Activated CD8-positive, alpha-beta T cell treated with anti-CD3 and anti-CD28 coated beads, Interleukin-2, amount 10 ng/mL, durations not matched to agents 7 days and 5 days (primary cell): ENCODE results near the gene LDB3. TPM values are rescaled to one million over a fixed set of nuclear protein-coding genes. Genes with fewer than 3 reads are reported as not detected.

Experiments used
- total RNA-seq, 2 experiments: library from RNA; stranded (reverse); gene quantifications; one replicate each; pipeline ENCODE4 v1.2.3, GENCODE V29; 2021

LDB3 gene
- total RNA-seq, 2 experiments from 2014 or later: 0.05 TPM; not detected in 1

Other genes starting within 250 kb of the LDB3 start
- gene WAPL, start 146.7 kb upstream of the LDB3 start, total RNA-seq: 10 to 100 TPM; 49.6 to 50.7 TPM
- gene OPN4, start 14.0 kb upstream of the LDB3 start, total RNA-seq: not detected
- gene BMPR1A, start 88.1 kb downstream of the LDB3 start, total RNA-seq: 1 to 10 TPM; 8.0 to 9.8 TPM